ENCODE data around the gene MRPL52. TPM values are rescaled to one million over a fixed set of nuclear protein-coding genes. Genes with fewer than 3 reads are reported as not detected.

Gene MRPL52
- total RNA-seq, 2 experiments from 2014 or later = 100 to 181 TPM

GRCh38 chr14:22811722-22812121 is 18.0 kb upstream of the MRPL52 start:
- no TSS peak for BruUV-seq (replicated peaks)
- peak overlapping the region; percentile 68 for H3K27ac ChIP-seq (ENCODE audit: low read depth, low read length, poor library complexity, severe bottlenecking)
- H2AFZ ChIP-seq (ENCODE audit: low read length) = no peak overlapping the region; the same call in 1 of the 2 replicates
- H4K20me1 ChIP-seq (ENCODE audit: insufficient read depth, low read length) = no peaks in the 10 kb centered on the region
- TF ChIP-seq CTCF (conservative IDR thresholded peaks at IDR 0.05; ENCODE audit: low read length) (no peak), EZH2phosphoT487 (IDR thresholded peaks at IDR 0.05; ENCODE audit: borderline replicate concordance, low read depth, low read length) (no peak)
- no peaks in the 10 kb centered on the region for H3K9me2 ChIP-seq (ENCODE audit: insufficient read depth, low read length)
- H3K4me1 ChIP-seq (ENCODE audit: insufficient read depth, low read length, poor library complexity, severe bottlenecking) = peaks cover 81% of the 10 kb centered on the region
- CTCF ChIA-PET (ENCODE audit: unreplicated experiment) = interaction anchor here (1.8 kb wide), 1 partner anchor 11 kb away, joined by 9 read pairs; no protein-coding TSS in a partner anchor
- H3K4me3 ChIP-seq (ENCODE audit: low read depth, low read length, poor library complexity, severe bottlenecking) = peak overlapping the region; percentile 67
- POLR2A ChIA-PET = interaction anchor here (0.6 to 5.3 kb wide), 11 partner anchors 8 to 115 kb away, joined by 3 to 37 read pairs (median 6); no protein-coding TSS in a partner anchor
- H3K4me2 ChIP-seq (ENCODE audit: low read length) = peak overlapping the region; percentile 85
- H3K9me3 ChIP-seq (ENCODE audit: low read length) = no peaks in the 10 kb centered on the region
- intact Hi-C loops (cut with micrococcal nuclease; ENCODE audit: unreplicated experiment) = loop anchor here (5.0 kb wide), 1 partner anchor 76 kb away; no protein-coding TSS in a partner anchor
- peak; percentile 69 for DNase-seq (ENCODE audit: low spot score)
- peaks cover 82% of the 10 kb centered on the region for H3K79me2 ChIP-seq (ENCODE audit: insufficient read depth, low read depth, low read length)
- peaks cover 31% of the 10 kb centered on the region for H3K36me3 ChIP-seq (ENCODE audit: insufficient read depth, low read length)

GRCh38 chr14:22812744-22813143 is 16.9 kb upstream of the MRPL52 start:
- H3K79me2 ChIP-seq (ENCODE audit: insufficient read depth, low read depth, low read length) = peaks cover 73% of the 10 kb centered on the region
- POLR2A ChIA-PET = interaction anchor here (0.7 to 5.3 kb wide), 16 partner anchors 9 to 281 kb away, joined by 3 to 37 read pairs (median 4); partner anchors contain the start of gene OXA1L
- H3K4me2 ChIP-seq (ENCODE audit: low read length) = peak overlapping the region; percentile 85
- H3K27ac ChIP-seq (ENCODE audit: low read depth, low read length, poor library complexity, severe bottlenecking) = peak overlapping the region; percentile 68
- H3K9me3 ChIP-seq (ENCODE audit: low read length) = no peaks in the 10 kb centered on the region
- H2AFZ ChIP-seq (ENCODE audit: low read length) = no peak overlapping the region
- TF ChIP-seq EZH2phosphoT487 (IDR thresholded peaks at IDR 0.05; ENCODE audit: borderline replicate concordance, low read depth, low read length) = no peak
- peak; percentile 73 for TF ChIP-seq CTCF (conservative IDR thresholded peaks at IDR 0.05; ENCODE audit: low read length)
- BruUV-seq (replicated peaks) = no TSS peak
- H4K20me1 ChIP-seq (ENCODE audit: insufficient read depth, low read length) = no peaks in the 10 kb centered on the region
- H3K4me1 ChIP-seq (ENCODE audit: insufficient read depth, low read length, poor library complexity, severe bottlenecking) = peaks cover 76% of the 10 kb centered on the region
- H3K4me3 ChIP-seq (ENCODE audit: low read depth, low read length, poor library complexity, severe bottlenecking) = peak overlapping the region; percentile 67
- intact Hi-C loops (cut with micrococcal nuclease; ENCODE audit: unreplicated experiment) = loop anchor here (5.0 kb wide), 1 partner anchor 75 kb away; no protein-coding TSS in a partner anchor
- peak; percentile 71 for DNase-seq (ENCODE audit: low spot score)
- CTCF ChIA-PET (ENCODE audit: unreplicated experiment) = interaction anchor here (0.7 kb wide), 1 partner anchor 243 kb away, joined by 3 read pairs; no protein-coding TSS in a partner anchor
- H3K9me2 ChIP-seq (ENCODE audit: insufficient read depth, low read length) = no peaks in the 10 kb centered on the region
- peaks cover 26% of the 10 kb centered on the region for H3K36me3 ChIP-seq (ENCODE audit: insufficient read depth, low read length)

- Histone ChIP-seq H3K4me2 (ENCODE audit: low read length) (peak overlapping the region; percentile 85), H3K27ac (ENCODE audit: low read depth, low read length, poor library complexity, severe bottlenecking) (peak overlapping the region; percentile 68)
- BruUV-seq (replicated peaks) = no TSS peak
Measured at GRCh38 chr14:22813145-22813544, 16.5 kb upstream of the MRPL52 start.

More at GRCh38 chr14:22813145-22813544, 16.5 kb upstream of the MRPL52 start:
- peak overlapping the region; percentile 67 for H3K4me3 ChIP-seq (ENCODE audit: low read depth, low read length, poor library complexity, severe bottlenecking)
- H4K20me1 ChIP-seq (ENCODE audit: insufficient read depth, low read length) = no peaks in the 10 kb centered on the region
- no peaks in the 10 kb centered on the region for H3K9me2 ChIP-seq (ENCODE audit: insufficient read depth, low read length)
- ChIA-PET CTCF (ENCODE audit: unreplicated experiment) (interaction anchor here (0.7 kb wide), 1 partner anchor 243 kb away, joined by 3 read pairs; no protein-coding TSS in a partner anchor), POLR2A (interaction anchor here (0.7 to 5.3 kb wide), 15 partner anchors 9 to 282 kb away, joined by 3 to 37 read pairs (median 4); partner anchors contain the start of gene OXA1L)
- peaks cover 76% of the 10 kb centered on the region for H3K4me1 ChIP-seq (ENCODE audit: insufficient read depth, low read length, poor library complexity, severe bottlenecking)
- DNase-seq (ENCODE audit: low spot score) = no peak
- peaks cover 69% of the 10 kb centered on the region for H3K79me2 ChIP-seq (ENCODE audit: insufficient read depth, low read depth, low read length)
- TF ChIP-seq CTCF (conservative IDR thresholded peaks at IDR 0.05; ENCODE audit: low read length) (no peak), EZH2phosphoT487 (IDR thresholded peaks at IDR 0.05; ENCODE audit: borderline replicate concordance, low read depth, low read length) (no peak)
- intact Hi-C loops (cut with micrococcal nuclease; ENCODE audit: unreplicated experiment) = loop anchor here (5.0 kb wide), 1 partner anchor 74 kb away; no protein-coding TSS in a partner anchor
- H2AFZ ChIP-seq (ENCODE audit: low read length) = no peak overlapping the region
- no peaks in the 10 kb centered on the region for H3K9me3 ChIP-seq (ENCODE audit: low read length)
- H3K36me3 ChIP-seq (ENCODE audit: insufficient read depth, low read length) = peaks cover 24% of the 10 kb centered on the region
